HepG2 (cell line): ENCODE data around the gene CSNK1A1. TPM values are rescaled to one million over a fixed set of nuclear protein-coding genes. Genes with fewer than 3 reads are reported as not detected.

ENCODE experiments used
- DZIP1 ChIP-seq: sonication (generic); formaldehyde crosslinking; IDR thresholded peaks from 2 replicates; pipeline ENCODE4 v1.5.0; 2020; ENCODE audit warnings: mild to moderate bottlenecking, missing genetic modification reagents
- MAFK ChIP-seq, 2 experiments: IDR thresholded peaks in 1 of 2; conservative IDR thresholded peaks in 1 of 2; 2 replicates each; pipeline ENCODE4 v1.6.1; 2011; ENCODE audit warnings: improper control_type of control experiment in 2 of 2, low read length in 2 of 2
- PAX8 ChIP-seq: sonication (generic); formaldehyde crosslinking; IDR thresholded peaks from 2 replicates; pipeline ENCODE4 v1.8.0; 2022; ENCODE audit warnings: mild to moderate bottlenecking, missing genetic modification reagents, borderline replicate concordance
- RFXAP ChIP-seq: sonication (generic); formaldehyde crosslinking; IDR thresholded peaks from 2 replicates; pipeline ENCODE4 v1.4.0; 2020; ENCODE audit warnings: missing genetic modification reagents, borderline replicate concordance
- STAT5B ChIP-seq: sonication (generic); formaldehyde crosslinking; IDR thresholded peaks from 2 replicates; pipeline ENCODE4 v1.4.0; 2020; ENCODE audit warnings: missing genetic modification reagents
- USF2 ChIP-seq, 2 experiments: sonication (generic) in 1 of 2; formaldehyde crosslinking in 1 of 2; IDR thresholded peaks; 2 replicates each; pipeline versions ENCODE4 v1.5.1 to v1.6.1; 2011 to 2020; ENCODE audit warnings: borderline replicate concordance in 1 of 2, low read depth in 1 of 2, low read length in 1 of 2, mild to moderate bottlenecking in 1 of 2, missing genetic modification reagents in 1 of 2, moderate library complexity in 1 of 2
- XRCC5 ChIP-seq: fragments of 200-400 bp; formaldehyde crosslinking; optimal IDR thresholded peaks from 2 replicates; pipeline ENCODE3; 2017; ENCODE audit warnings: mild to moderate bottlenecking, low read length
- ZNF232 ChIP-seq: sonication (generic); formaldehyde crosslinking; IDR thresholded peaks from 2 replicates; pipeline ENCODE4 v1.4.0; 2020; ENCODE audit warnings: missing genetic modification reagents, borderline replicate concordance
- ZNF337 ChIP-seq: sonication (generic); formaldehyde crosslinking; IDR thresholded peaks from 2 replicates; pipeline ENCODE4 v1.5.1; 2020; ENCODE audit warnings: missing genetic modification reagents, low read depth, mild to moderate bottlenecking, borderline replicate concordance
- polyA plus RNA-seq, 8 experiments: library from polyadenylated mRNA; depleted of rRNA in 3 of 8; stranded (reverse) in 7 of 8; unstranded in 1 of 8; fragments of >200 nt; fragmentation: Illumina TruSeq in 4 of 8; extraction: Trizol in 4 of 8; gene quantifications; 2 replicates each; pipeline versions ENCODE4 v1.2.1 to v1.2.3, GENCODE V29; 2011 to 2016; ENCODE audit warnings: low read depth in 4 of 8, missing spikeins in 1 of 8, mixed read lengths in 1 of 8; ENCODE audit not compliant: insufficient read depth in 1 of 8
- total RNA-seq, 5 experiments: library from RNA; depleted of rRNA; stranded (reverse); fragments of >200 nt; fragmentation: Illumina TruSeq; extraction: Trizol; gene quantifications; 2 replicates each; pipeline ENCODE4 v1.2.3, GENCODE V29; 2016; ENCODE audit warnings: low read depth in 1 of 5
- TF ChIP-seq, protein P1 (sequence below): sonication (generic); formaldehyde crosslinking; IDR thresholded peaks from 2 replicates; pipeline ENCODE4 v1.4.0; 2020; ENCODE audit warnings: missing genetic modification reagents, borderline replicate concordance
- TF ChIP-seq, protein P2 (sequence below): IDR thresholded peaks from 2 replicates; pipeline ENCODE4 v1.6.1; 2018; ENCODE audit warnings: missing genetic modification reagents, mild to moderate bottlenecking, missing compliant biosample characterization
- TF ChIP-seq, protein P3 (sequence below): fragments of 450-650 bp; IDR thresholded peaks from 2 replicates; pipeline ENCODE4 v1.6.1; 2017; ENCODE audit warnings: mild to moderate bottlenecking

CSNK1A1 gene
- total and polyA plus RNA-seq, 2 of the 13 experiments (the other 11 are each of a cell fraction or from before 2014, with no cell fraction given): 89.0 to 149 TPM

DNA sequence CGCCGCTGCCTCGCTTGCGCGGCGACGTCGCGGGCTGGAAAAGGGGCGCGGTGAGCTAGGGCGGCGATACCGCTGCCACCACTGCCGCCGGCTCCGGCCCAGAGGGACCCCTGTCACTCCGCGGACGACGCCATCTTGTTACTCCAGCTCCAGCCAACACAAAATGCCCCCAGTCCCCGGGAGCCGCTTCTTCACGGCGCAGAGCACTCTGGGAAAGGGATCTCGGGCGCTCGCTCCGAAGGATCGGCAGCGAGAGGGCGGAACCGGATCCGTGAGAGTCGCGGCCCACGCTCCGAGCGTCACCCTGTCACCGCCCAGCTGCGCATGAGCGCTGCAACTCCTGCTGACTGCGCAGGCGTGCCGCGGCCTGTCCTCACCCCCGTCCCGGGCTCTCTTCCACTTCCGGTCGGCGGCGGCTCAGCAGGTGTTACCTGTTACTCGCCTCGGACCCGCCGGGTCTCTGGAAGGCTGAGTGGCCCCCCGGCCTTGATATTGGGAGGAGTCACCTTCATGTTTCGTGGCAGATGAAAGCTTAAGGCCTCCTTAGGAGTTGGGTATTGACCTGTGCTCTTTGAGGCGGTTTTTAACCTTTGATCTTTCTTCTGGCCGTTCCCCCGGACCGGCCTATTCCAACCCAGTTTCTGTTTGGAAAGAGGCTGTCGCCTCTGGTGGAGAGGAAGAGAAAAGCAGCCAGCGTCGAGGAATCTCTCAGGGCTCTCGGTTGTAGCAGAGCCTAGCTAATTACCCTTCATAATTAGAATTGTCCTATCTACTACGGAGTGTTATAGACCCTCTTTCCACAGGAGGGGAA lies at the start of gene CSNK1A1 (continued):
- TF ChIP-seq USF2 (IDR thresholded peaks at IDR 0.05; ENCODE audit: low read depth, low read length): no peak
- TF ChIP-seq USF2 (CRISPR knock-in tag; IDR thresholded peaks at IDR 0.05; ENCODE audit: borderline replicate concordance): no peak
- TF ChIP-seq, protein P1, sequence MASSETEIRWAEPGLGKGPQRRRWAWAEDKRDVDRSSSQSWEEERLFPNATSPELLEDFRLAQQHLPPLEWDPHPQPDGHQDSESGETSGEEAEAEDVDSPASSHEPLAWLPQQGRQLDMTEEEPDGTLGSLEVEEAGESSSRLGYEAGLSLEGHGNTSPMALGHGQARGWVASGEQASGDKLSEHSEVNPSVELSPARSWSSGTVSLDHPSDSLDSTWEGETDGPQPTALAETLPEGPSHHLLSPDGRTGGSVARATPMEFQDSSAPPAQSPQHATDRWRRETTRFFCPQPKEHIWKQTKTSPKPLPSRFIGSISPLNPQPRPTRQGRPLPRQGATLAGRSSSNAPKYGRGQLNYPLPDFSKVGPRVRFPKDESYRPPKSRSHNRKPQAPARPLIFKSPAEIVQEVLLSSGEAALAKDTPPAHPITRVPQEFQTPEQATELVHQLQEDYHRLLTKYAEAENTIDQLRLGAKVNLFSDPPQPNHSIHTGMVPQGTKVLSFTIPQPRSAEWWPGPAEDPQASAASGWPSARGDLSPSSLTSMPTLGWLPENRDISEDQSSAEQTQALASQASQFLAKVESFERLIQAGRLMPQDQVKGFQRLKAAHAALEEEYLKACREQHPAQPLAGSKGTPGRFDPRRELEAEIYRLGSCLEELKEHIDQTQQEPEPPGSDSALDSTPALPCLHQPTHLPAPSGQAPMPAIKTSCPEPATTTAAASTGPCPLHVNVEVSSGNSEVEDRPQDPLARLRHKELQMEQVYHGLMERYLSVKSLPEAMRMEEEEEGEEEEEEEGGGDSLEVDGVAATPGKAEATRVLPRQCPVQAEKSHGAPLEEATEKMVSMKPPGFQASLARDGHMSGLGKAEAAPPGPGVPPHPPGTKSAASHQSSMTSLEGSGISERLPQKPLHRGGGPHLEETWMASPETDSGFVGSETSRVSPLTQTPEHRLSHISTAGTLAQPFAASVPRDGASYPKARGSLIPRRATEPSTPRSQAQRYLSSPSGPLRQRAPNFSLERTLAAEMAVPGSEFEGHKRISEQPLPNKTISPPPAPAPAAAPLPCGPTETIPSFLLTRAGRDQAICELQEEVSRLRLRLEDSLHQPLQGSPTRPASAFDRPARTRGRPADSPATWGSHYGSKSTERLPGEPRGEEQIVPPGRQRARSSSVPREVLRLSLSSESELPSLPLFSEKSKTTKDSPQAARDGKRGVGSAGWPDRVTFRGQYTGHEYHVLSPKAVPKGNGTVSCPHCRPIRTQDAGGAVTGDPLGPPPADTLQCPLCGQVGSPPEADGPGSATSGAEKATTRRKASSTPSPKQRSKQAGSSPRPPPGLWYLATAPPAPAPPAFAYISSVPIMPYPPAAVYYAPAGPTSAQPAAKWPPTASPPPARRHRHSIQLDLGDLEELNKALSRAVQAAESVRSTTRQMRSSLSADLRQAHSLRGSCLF (CRISPR knock-in tag): no peak
- TF ChIP-seq RFXAP: no peak; the same call in 1 of the 2 replicates
- TF ChIP-seq DZIP1: peak; percentile 56; the same call in 1 of the 2 replicates
- TF ChIP-seq XRCC5: no peak
- peak; percentile 71; the same call in 1 of the 2 replicates for TF ChIP-seq ZNF337 (CRISPR knock-in tag)
- peak; percentile 49 to 65; a peak in 3 of 4 replicates for TF ChIP-seq MAFK (conservative IDR thresholded peaks at IDR 0.05 in 1 of 2, IDR thresholded peaks at IDR 0.05 in 1 of 2; ENCODE audit: low read length in 2 of 2)
- TF ChIP-seq, protein P2, sequence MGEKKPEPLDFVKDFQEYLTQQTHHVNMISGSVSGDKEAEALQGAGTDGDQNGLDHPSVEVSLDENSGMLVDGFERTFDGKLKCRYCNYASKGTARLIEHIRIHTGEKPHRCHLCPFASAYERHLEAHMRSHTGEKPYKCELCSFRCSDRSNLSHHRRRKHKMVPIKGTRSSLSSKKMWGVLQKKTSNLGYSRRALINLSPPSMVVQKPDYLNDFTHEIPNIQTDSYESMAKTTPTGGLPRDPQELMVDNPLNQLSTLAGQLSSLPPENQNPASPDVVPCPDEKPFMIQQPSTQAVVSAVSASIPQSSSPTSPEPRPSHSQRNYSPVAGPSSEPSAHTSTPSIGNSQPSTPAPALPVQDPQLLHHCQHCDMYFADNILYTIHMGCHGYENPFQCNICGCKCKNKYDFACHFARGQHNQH (CRISPR knock-in tag): no peak; the same call in none of the 2 replicates
- no peak for TF ChIP-seq PAX8 (CRISPR knock-in tag)
- no peak for TF ChIP-seq STAT5B (CRISPR knock-in tag)
- no peak; the same call in 1 of the 2 replicates for TF ChIP-seq ZNF232 (CRISPR knock-in tag)
- TF ChIP-seq, protein P3, sequence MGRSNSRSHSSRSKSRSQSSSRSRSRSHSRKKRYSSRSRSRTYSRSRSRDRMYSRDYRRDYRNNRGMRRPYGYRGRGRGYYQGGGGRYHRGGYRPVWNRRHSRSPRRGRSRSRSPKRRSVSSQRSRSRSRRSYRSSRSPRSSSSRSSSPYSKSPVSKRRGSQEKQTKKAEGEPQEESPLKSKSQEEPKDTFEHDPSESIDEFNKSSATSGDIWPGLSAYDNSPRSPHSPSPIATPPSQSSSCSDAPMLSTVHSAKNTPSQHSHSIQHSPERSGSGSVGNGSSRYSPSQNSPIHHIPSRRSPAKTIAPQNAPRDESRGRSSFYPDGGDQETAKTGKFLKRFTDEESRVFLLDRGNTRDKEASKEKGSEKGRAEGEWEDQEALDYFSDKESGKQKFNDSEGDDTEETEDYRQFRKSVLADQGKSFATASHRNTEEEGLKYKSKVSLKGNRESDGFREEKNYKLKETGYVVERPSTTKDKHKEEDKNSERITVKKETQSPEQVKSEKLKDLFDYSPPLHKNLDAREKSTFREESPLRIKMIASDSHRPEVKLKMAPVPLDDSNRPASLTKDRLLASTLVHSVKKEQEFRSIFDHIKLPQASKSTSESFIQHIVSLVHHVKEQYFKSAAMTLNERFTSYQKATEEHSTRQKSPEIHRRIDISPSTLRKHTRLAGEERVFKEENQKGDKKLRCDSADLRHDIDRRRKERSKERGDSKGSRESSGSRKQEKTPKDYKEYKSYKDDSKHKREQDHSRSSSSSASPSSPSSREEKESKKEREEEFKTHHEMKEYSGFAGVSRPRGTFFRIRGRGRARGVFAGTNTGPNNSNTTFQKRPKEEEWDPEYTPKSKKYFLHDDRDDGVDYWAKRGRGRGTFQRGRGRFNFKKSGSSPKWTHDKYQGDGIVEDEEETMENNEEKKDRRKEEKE: no peak
